ENCODE results near the gene ACKR3.

DNA sequence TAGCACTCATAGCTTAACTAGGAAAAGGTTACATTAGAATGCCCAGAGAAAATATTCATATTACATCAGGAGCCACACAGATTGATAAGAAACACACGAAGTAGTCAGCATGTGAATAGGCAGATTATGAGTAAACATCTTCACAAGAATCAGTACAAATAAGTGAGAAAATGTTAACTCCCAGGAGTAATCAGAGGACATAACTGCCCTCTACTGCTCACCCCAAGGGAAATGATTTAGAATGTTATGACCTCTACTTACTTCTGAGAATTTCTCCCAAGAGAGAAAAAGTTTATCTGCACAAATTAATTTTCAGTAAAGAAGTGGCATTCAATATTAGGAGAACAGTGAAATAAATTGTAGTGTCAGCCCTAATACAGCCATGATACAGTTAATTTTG lies 39.1 kb upstream of the ACKR3 start:
- TF ChIP-seq ASH2L (IDR thresholded peaks at IDR 0.05; ENCODE audit: borderline replicate concordance, low read depth) (no peak), SMC3 (IDR thresholded peaks at IDR 0.05; ENCODE audit: borderline replicate concordance, low read length) (peak; percentile 19; the same call in 1 of the 2 replicates), ZNF622 (IDR thresholded peaks at IDR 0.05) (no peak), POLR2A (IDR thresholded peaks at IDR 0.05; ENCODE audit: low read depth, low read length) (no peak)
